Measurements from ENCODE around the gene HTT. TPM values are rescaled to one million over a fixed set of nuclear protein-coding genes. Genes with fewer than 3 reads are reported as not detected.

Gene HTT
- total RNA-seq, 6 donors from 2014 or later, result 55.4 to 170 (median 81.5) TPM

GRCh38 chr4:3284734-3285557, 210.5 kb downstream of the HTT start:
- H3K36me3 ChIP-seq, result no peaks in the 10 kb centered on the region
- 88 to 90% methylated on average over 18 to 24 of the region's 24 CpGs for WGBS, 2 donors

GRCh38 chr4:3285558-3286334, 211.3 kb downstream of the HTT start:
- Histone ChIP-seq H3K4me3 (no peak overlapping the region), H3K4me1 (peaks cover 0 to 23% (median 4%) of the 10 kb centered on the region in 4 donors), H3K27ac (no peak overlapping the region), H3K36me3 (no peaks in the 10 kb centered on the region), H3K27me3 (no peaks in the 10 kb centered on the region), H3K9me3 (no peaks in the 10 kb centered on the region)
- 62% methylated on average over 36 of the region's 38 CpGs; no CpG with 5 or more reads in 1 of the 2 donors for whole genome bisulfite sequencing, 2 donors
- DNase-seq, result peak; percentile 41 to 74
- ATAC-seq (ENCODE audit: low FRiP score in 2 of 2), result peak in 1 of 2 donors; percentile 74
- no peak for TF ChIP-seq POLR2A (IDR thresholded peaks at IDR 0.05)
- TF ChIP-seq CTCF (IDR thresholded peaks at IDR 0.05), result no peak
- no peak for TF ChIP-seq EP300 (IDR thresholded peaks at IDR 0.05)
- no peak for TF ChIP-seq POLR2AphosphoS5 (IDR thresholded peaks at IDR 0.05)

More at GRCh38 chr4:3284734-3285557, 210.5 kb downstream of the HTT start:
- Histone ChIP-seq H3K4me1 (peaks cover 0 to 22% (median 2%) of the 10 kb centered on the region in 4 donors), H3K9me3 (no peaks in the 10 kb centered on the region), H3K27ac (no peak overlapping the region), H3K4me3 (no peak overlapping the region), H3K27me3 (no peaks in the 10 kb centered on the region)
- ATAC-seq (ENCODE audit: low FRiP score in 2 of 2) (no peak), DNase-seq (peak in 1 of 2 donors; percentile 14)
- TF ChIP-seq POLR2AphosphoS5 (IDR thresholded peaks at IDR 0.05), result no peak
- TF ChIP-seq CTCF (IDR thresholded peaks at IDR 0.05), result no peak
- no peak for TF ChIP-seq POLR2A (IDR thresholded peaks at IDR 0.05)
- TF ChIP-seq EP300 (IDR thresholded peaks at IDR 0.05), result no peak

GRCh38 chr4:3286335-3287175, 212.1 kb downstream of the HTT start:
- WGBS, 2 donors, result 79 to 82% methylated on average over 30 to 32 of the region's 32 CpGs
- peaks cover 5 to 31% (median 11%) of the 10 kb centered on the region in 4 donors for H3K4me1 ChIP-seq
- no peak for ATAC-seq (ENCODE audit: low FRiP score in 2 of 2)
- H3K27me3 ChIP-seq, result no peaks in the 10 kb centered on the region
- DNase-seq, result peak in 1 of 2 donors; percentile 15
- H3K36me3 ChIP-seq, result no peaks in the 10 kb centered on the region
- H3K27ac ChIP-seq, result no peak overlapping the region
- TF ChIP-seq POLR2A (IDR thresholded peaks at IDR 0.05) (no peak), EP300 (IDR thresholded peaks at IDR 0.05) (no peak), POLR2AphosphoS5 (IDR thresholded peaks at IDR 0.05) (no peak), CTCF (IDR thresholded peaks at IDR 0.05) (no peak)
- H3K4me3 ChIP-seq, result no peak overlapping the region
- no peaks in the 10 kb centered on the region for H3K9me3 ChIP-seq

- WGBS, 2 donors, result 72 to 75% methylated on average over 14 of the region's 14 CpGs
- Histone ChIP-seq H3K36me3 (no peaks in the 10 kb centered on the region), H3K27ac (no peak overlapping the region), H3K4me3 (no peak overlapping the region), H3K4me1 (peaks cover 5 to 40% (median 16%) of the 10 kb centered on the region in 4 donors), H3K9me3 (no peaks in the 10 kb centered on the region), H3K27me3 (no peaks in the 10 kb centered on the region)
- no peak for ATAC-seq (ENCODE audit: low FRiP score in 2 of 2)
- DNase-seq, result no peak
- no peak for TF ChIP-seq EP300 (IDR thresholded peaks at IDR 0.05)
Measured at GRCh38 chr4:3287271-3287971, 212.9 kb downstream of the HTT start.

All from upper lobe of left lung (tissue), 6 donors.